T-helper 2 cell treated with Interferon-gamma antibody and Interleukin-4, amounts not matched to agents 5 μg/mL and 100 μg/mL, for 36 hours (primary cell): ENCODE data around the gene TMOD1.
"Not testable (repeated sequence)": the region's sequence is repeated elsewhere in the genome, so short reads cannot be mapped to it uniquely, and the experiment has no call there.

Source experiments
- DNase-seq: peaks from one replicate; pipeline ENCODE4 v3.0.0; 2021; ENCODE audit warnings: low spot score
- H3K27ac Mint-ChIP-seq: one replicate; pipeline ENCODE4 v1.8.0; 2021; ENCODE audit warnings: mild to moderate bottlenecking, mixed read lengths
- H3K27me3 Mint-ChIP-seq: one replicate; pipeline ENCODE4 v1.8.0; 2021; ENCODE audit warnings: low read depth, mixed read lengths
- H3K36me3 Mint-ChIP-seq: one replicate; pipeline ENCODE4 v1.8.0; 2021; ENCODE audit warnings: low read depth, mixed read lengths
- H3K4me1 Mint-ChIP-seq: one replicate; pipeline ENCODE4 v1.8.0; 2021; ENCODE audit warnings: low read depth, mixed read lengths
- H3K4me3 Mint-ChIP-seq: one replicate; pipeline ENCODE4 v1.8.0; 2022; ENCODE audit warnings: mild to moderate bottlenecking, moderate library complexity, mixed read lengths
- H3K9me3 Mint-ChIP-seq: one replicate; pipeline ENCODE4 v1.8.0; 2021; ENCODE audit warnings: mixed read lengths

Gene TMOD1

GRCh38 chr9:97501177-97501971 is at the start of gene TMOD1:
Gene TMOD1, plus strand, starts transcription at chr9:97501666. Its CDS starts 22,523 bp downstream, at chr9:97524189.
- peak; percentile 30 for DNase-seq
- Mint-ChIP-seq H3K4me1 (peaks cover 13% of the 10 kb centered on the region), H3K4me3 (peak within 1 kb of the TSS; percentile 69), H3K27ac (no peak within 1 kb of the TSS), H3K36me3 (no peaks in the 10 kb centered on the region), H3K27me3 (peaks cover 55% of the 10 kb centered on the region), H3K9me3 (no peaks in the 10 kb centered on the region)

- H3K9me3 Mint-ChIP-seq, H3K4me1 Mint-ChIP-seq, H3K27ac Mint-ChIP-seq, H3K27me3 Mint-ChIP-seq, DNase-seq, H3K36me3 Mint-ChIP-seq, H3K4me3 Mint-ChIP-seq: not testable (repeated sequence)
These were observed 47.9 kb upstream of the TMOD1 start for GRCh38 chr9:97453573-97453972.

GRCh38 chr9:97456841-97457240 is 44.6 kb upstream of the TMOD1 start:
- H3K27ac Mint-ChIP-seq, H3K27me3 Mint-ChIP-seq, H3K4me1 Mint-ChIP-seq, H3K9me3 Mint-ChIP-seq, H3K4me3 Mint-ChIP-seq, H3K36me3 Mint-ChIP-seq, DNase-seq: not testable (repeated sequence)

GRCh38 chr9:97459326-97459725 is 42.1 kb upstream of the TMOD1 start:
- DNase-seq, result no peak
- Mint-ChIP-seq H3K4me3 (no peak overlapping the region), H3K9me3 (peaks cover 3% of the 10 kb centered on the region), H3K4me1 (no peaks in the 10 kb centered on the region), H3K27me3 (no peaks in the 10 kb centered on the region), H3K27ac (no peak overlapping the region), H3K36me3 (no peaks in the 10 kb centered on the region)

- Mint-ChIP-seq H3K27ac (no peak overlapping the region), H3K36me3 (no peaks in the 10 kb centered on the region), H3K4me3 (no peak overlapping the region), H3K27me3 (no peaks in the 10 kb centered on the region), H3K4me1 (no peaks in the 10 kb centered on the region), H3K9me3 (no peaks in the 10 kb centered on the region)
- no peak for DNase-seq
These were observed 39.3 kb upstream of the TMOD1 start for GRCh38 chr9:97462159-97462558.

GRCh38 chr9:97462914-97463313 is 38.6 kb upstream of the TMOD1 start:
- no peak overlapping the region for H3K4me3 Mint-ChIP-seq
- no peaks in the 10 kb centered on the region for H3K36me3 Mint-ChIP-seq
- H3K27me3 Mint-ChIP-seq, result no peaks in the 10 kb centered on the region

GRCh38 chr9:97468658-97469448 is 32.6 kb upstream of the TMOD1 start:
- H3K27ac Mint-ChIP-seq, result no peak overlapping the region
- peak; percentile 16 for DNase-seq

More at GRCh38 chr9:97462914-97463313, 38.6 kb upstream of the TMOD1 start:
- no peaks in the 10 kb centered on the region for H3K9me3 Mint-ChIP-seq
- H3K4me1 Mint-ChIP-seq, result no peaks in the 10 kb centered on the region
- H3K27ac Mint-ChIP-seq, result no peak overlapping the region
- DNase-seq, result no peak

GRCh38 chr9:97470076-97470475 is 31.4 kb upstream of the TMOD1 start:
- Mint-ChIP-seq H3K4me1 (no peaks in the 10 kb centered on the region), H3K27ac (no peak overlapping the region), H3K4me3 (no peak overlapping the region), H3K9me3 (no peaks in the 10 kb centered on the region), H3K27me3 (no peaks in the 10 kb centered on the region), H3K36me3 (peaks cover 2% of the 10 kb centered on the region)
- no peak for DNase-seq

More at GRCh38 chr9:97468658-97469448, 32.6 kb upstream of the TMOD1 start:
- no peaks in the 10 kb centered on the region for H3K36me3 Mint-ChIP-seq
- no peaks in the 10 kb centered on the region for H3K4me1 Mint-ChIP-seq
- H3K27me3 Mint-ChIP-seq, result no peaks in the 10 kb centered on the region
- H3K4me3 Mint-ChIP-seq, result no peak overlapping the region
- H3K9me3 Mint-ChIP-seq, result no peaks in the 10 kb centered on the region

- peaks cover 2% of the 10 kb centered on the region for H3K36me3 Mint-ChIP-seq
These were observed 27.7 kb upstream of the TMOD1 start for GRCh38 chr9:97473717-97474116.

GRCh38 chr9:97474372-97474925 is 27.0 kb upstream of the TMOD1 start:
- Mint-ChIP-seq H3K9me3 (no peaks in the 10 kb centered on the region), H3K27me3 (no peaks in the 10 kb centered on the region), H3K4me1 (no peaks in the 10 kb centered on the region), H3K36me3 (peaks cover 2% of the 10 kb centered on the region), H3K27ac (no peak overlapping the region), H3K4me3 (no peak overlapping the region)
- no peak for DNase-seq

More at GRCh38 chr9:97473717-97474116, 27.7 kb upstream of the TMOD1 start:
- H3K4me1 Mint-ChIP-seq, result no peaks in the 10 kb centered on the region
- no peaks in the 10 kb centered on the region for H3K27me3 Mint-ChIP-seq
- no peak for DNase-seq
- no peak overlapping the region for H3K4me3 Mint-ChIP-seq
- no peaks in the 10 kb centered on the region for H3K9me3 Mint-ChIP-seq
- H3K27ac Mint-ChIP-seq, result no peak overlapping the region

- Mint-ChIP-seq H3K27ac (no peak overlapping the region), H3K4me3 (no peak overlapping the region), H3K36me3 (peaks cover 2% of the 10 kb centered on the region), H3K27me3 (no peaks in the 10 kb centered on the region), H3K4me1 (no peaks in the 10 kb centered on the region), H3K9me3 (no peaks in the 10 kb centered on the region)
- no peak for DNase-seq
These were observed 26.4 kb upstream of the TMOD1 start for GRCh38 chr9:97475059-97475458.

- Mint-ChIP-seq H3K36me3 (peaks cover 11% of the 10 kb centered on the region), H3K27me3 (no peaks in the 10 kb centered on the region), H3K4me1 (no peaks in the 10 kb centered on the region), H3K9me3 (peaks cover 6% of the 10 kb centered on the region), H3K4me3 (no peak overlapping the region), H3K27ac (no peak overlapping the region)
- DNase-seq, result no peak
These were observed 23.0 kb upstream of the TMOD1 start for GRCh38 chr9:97478301-97478981.

- Mint-ChIP-seq H3K36me3 (peaks cover 11% of the 10 kb centered on the region), H3K27me3 (no peaks in the 10 kb centered on the region), H3K9me3 (peaks cover 6% of the 10 kb centered on the region), H3K27ac (no peak overlapping the region), H3K4me3 (no peak overlapping the region), H3K4me1 (no peaks in the 10 kb centered on the region)
- no peak for DNase-seq
These were observed 21.8 kb upstream of the TMOD1 start for GRCh38 chr9:97479496-97480159.
